ENCODE data around the gene APH1A. TPM values are rescaled to one million over a fixed set of nuclear protein-coding genes. Genes with fewer than 3 reads are reported as not detected.

Gene APH1A
- total RNA-seq, 6 experiments from 2014 or later, result 61.2 to 92.0 (median 81.1) TPM

DNA sequence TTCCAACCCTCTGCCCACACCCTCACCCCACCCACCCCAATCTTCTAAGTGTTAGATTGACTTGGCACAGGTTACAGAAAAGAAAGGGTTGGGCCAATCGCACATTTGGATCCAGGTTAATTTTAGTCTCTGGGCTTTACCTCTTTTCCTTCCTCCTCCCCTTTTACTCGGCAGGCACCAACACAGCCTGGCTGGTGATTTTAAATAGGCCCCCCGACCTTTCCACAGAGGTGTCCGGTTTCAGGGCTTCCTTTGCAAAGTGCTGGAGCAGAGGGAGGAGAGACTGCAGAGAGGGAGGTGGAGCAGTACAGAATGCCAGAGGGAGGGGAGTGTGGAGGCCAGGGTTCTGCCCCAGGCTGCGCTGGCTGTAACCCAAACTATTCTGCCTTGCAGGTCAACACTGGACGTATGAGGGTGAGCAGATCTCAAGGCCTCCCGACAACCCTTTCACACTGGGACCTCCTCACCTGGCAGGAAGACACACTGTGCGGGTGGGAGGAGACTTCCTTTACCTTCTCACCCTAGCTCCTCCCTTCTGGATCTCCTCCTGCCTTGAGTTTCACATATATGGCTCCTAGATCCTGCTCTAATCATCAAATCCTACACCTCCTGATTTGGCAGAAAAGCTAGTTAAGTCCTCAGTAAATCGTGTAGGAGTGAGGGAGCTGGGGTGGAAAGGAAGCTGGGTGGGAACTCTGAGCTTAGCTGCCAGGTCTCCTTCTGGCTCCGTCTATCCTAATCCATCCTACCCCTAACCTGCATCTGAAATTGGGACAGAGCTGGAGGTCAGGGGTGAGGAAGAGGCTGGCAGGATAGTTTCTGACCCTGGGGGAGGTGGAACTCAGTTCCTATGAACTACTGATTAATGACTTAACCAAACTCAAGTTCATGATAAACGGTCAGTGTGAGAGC, 8.8 kb downstream of the APH1A start:
- 8% methylated on average over 8 of the region's 11 CpGs for WGBS (ENCODE audit: insufficient coverage, low coverage, low lambda C conversion rate, missing lambda C conversion rate)
- peak; percentile 66 to 85 (median 77) for ATAC-seq
- TF ChIP-seq POLR2A (IDR thresholded peaks at IDR 0.05), result peak; percentile 5
- TF ChIP-seq CTCF (IDR thresholded peaks at IDR 0.05), result no peak
- H3K4me1 ChIP-seq, result peaks cover 0 to 58% (median 23%) of the 10 kb centered on the region in 4 donors
- peaks cover 0 to 9% (median 0%) of the 10 kb centered on the region in 4 donors for H3K36me3 ChIP-seq
- peak overlapping the region in 1 of 3 donors; percentile 40 for H3K4me3 ChIP-seq
- no peaks in the 10 kb centered on the region for H3K27me3 ChIP-seq
- DNase-seq, result peak; percentile 53 to 96 (median 92)
- peak overlapping the region in 2 of 3 donors; percentile 66 to 88 for H3K27ac ChIP-seq
- H3K9me3 ChIP-seq, result no peaks in the 10 kb centered on the region
- intact Hi-C loops (cut with DNase I), result no loop called here

GRCh38 chr1:150259217-150259616, 9.6 kb downstream of the APH1A start:
- peak overlapping the region in 2 of 3 donors; percentile 0 to 88 for H3K27ac ChIP-seq
- peaks cover 0 to 58% (median 23%) of the 10 kb centered on the region in 4 donors for H3K4me1 ChIP-seq
- peak in 1 of 4 donors; percentile 4 for ATAC-seq
- TF ChIP-seq POLR2A (IDR thresholded peaks at IDR 0.05), result no peak
- no peak for TF ChIP-seq CTCF (IDR thresholded peaks at IDR 0.05)
- H3K27me3 ChIP-seq, result no peaks in the 10 kb centered on the region
- DNase-seq, result peak in 2 of 3 donors; percentile 65 to 75
- H3K9me3 ChIP-seq, result no peaks in the 10 kb centered on the region
- 21% methylated on average over 4 of the region's 4 CpGs for WGBS (ENCODE audit: insufficient coverage, low coverage, low lambda C conversion rate, missing lambda C conversion rate)
- peaks cover 0 to 1% (median 0%) of the 10 kb centered on the region in 4 donors for H3K36me3 ChIP-seq
- peak overlapping the region in 1 of 3 donors; percentile 40 for H3K4me3 ChIP-seq
- intact Hi-C loops (cut with DNase I), result no loop called here

DNA sequence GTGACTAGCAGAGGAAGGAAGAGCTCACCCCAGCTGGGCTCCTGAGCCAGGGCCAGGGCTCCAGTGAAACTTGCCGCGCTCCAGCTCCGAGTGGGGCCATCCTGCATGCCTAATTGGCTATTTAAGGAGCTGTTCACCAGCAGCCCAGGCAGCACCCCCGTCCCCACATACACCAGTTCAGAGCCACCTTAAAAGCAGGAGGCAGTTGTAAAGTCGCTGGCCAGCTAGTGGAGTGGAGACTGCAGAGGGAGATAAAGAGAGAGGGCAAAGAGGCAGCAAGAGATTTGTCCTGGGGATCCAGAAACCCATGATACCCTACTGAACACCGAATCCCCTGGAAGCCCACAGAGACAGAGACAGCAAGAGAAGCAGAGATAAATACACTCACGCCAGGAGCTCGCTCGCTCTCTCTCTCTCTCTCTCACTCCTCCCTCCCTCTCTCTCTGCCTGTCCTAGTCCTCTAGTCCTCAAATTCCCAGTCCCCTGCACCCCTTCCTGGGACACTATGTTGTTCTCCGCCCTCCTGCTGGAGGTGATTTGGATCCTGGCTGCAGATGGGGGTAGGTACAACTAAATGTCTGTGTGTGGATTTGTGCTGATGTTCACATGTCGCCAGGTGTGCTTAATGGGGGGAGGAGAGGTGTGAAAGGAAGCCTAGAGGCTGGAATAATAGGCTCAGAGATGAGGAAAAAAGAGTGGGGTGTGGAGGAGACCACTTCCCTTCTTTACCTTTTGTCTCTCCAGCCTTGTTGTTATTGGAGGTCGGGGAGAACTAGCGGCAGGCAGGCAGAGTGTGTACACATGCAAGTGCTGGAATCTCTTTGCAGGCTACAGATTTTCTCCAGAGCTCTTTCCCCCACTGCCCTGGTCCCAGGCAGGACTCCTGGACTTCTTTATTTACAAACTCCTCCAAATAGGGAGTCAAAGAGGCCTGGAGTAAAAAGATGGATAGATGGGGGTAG, 10.9 kb downstream of the APH1A start, which contains the start of gene CA14:
CA14 (plus strand) TSS at position 151 of the 962 bp plus-strand sequence; CDS start at position 506, 355 bp downstream.
- WGBS (ENCODE audit: insufficient coverage, low coverage, low lambda C conversion rate, missing lambda C conversion rate), result 31% methylated on average over 8 of the region's 13 CpGs
- Histone ChIP-seq H3K9me3 (no peaks in the 10 kb centered on the region), H3K27ac (peak within 1 kb of the TSS in 2 of 3 donors; percentile 53 to 88), H3K27me3 (no peaks in the 10 kb centered on the region), H3K4me3 (peak within 1 kb of the TSS in 1 of 3 donors; percentile 37), H3K36me3 (no peaks in the 10 kb centered on the region), H3K4me1 (peaks cover 0 to 58% (median 23%) of the 10 kb centered on the region in 4 donors)
- no peak for TF ChIP-seq CTCF (IDR thresholded peaks at IDR 0.05)
- no peak for TF ChIP-seq POLR2A (IDR thresholded peaks at IDR 0.05)
- peak in 2 of 4 donors; percentile 1 to 13 for ATAC-seq
- peak in 2 of 3 donors; percentile 65 to 73 for DNase-seq
- intact Hi-C loops (cut with DNase I), result no loop called here
